Uterus (tissue), 4 donors: ENCODE data around the gene GOLPH3L. TPM values are rescaled to one million over a fixed set of nuclear protein-coding genes. Genes with fewer than 3 reads are reported as not detected.

ENCODE experiments used
- DNase-seq, 2 donors: peaks; one replicate each; pipeline ENCODE4 v3.0.0-alpha.2; 2019 to 2020
- H3K27ac ChIP-seq, 2 donors: fragments of 200-600 bp; sonication (generic); 1 replicate in 1 of 2; 2 replicates in 1 of 2; pipeline ENCODE4 v1.5.1; 2016 to 2018
- H3K27me3 ChIP-seq, 2 donors: fragments of 200-600 bp; sonication (generic); one replicate each; pipeline ENCODE4 v1.5.1; 2018 to 2019; ENCODE audit warnings: control low read depth in 1 of 2
- H3K36me3 ChIP-seq, 2 donors: fragments of 200-600 bp; sonication (generic); one replicate each; pipeline ENCODE4 v1.5.1; 2019; ENCODE audit warnings: control low read depth in 1 of 2
- H3K4me1 ChIP-seq, 2 donors: fragments of 200-600 bp; sonication (generic); one replicate each; pipeline ENCODE4 v1.5.1; 2018 to 2019; ENCODE audit warnings: control low read depth in 1 of 2
- H3K4me3 ChIP-seq, 2 donors: fragments of 200-600 bp; sonication (generic); 1 replicate in 1 of 2; 2 replicates in 1 of 2; pipeline ENCODE4 v1.5.1; 2018 to 2019; ENCODE audit warnings: mild to moderate bottlenecking in 1 of 2
- H3K9me3 ChIP-seq, 2 donors: fragments of 200-600 bp; sonication (generic); one replicate each; pipeline ENCODE4 v1.5.1; 2019; ENCODE audit warnings: control low read depth in 1 of 2
- POLR2A ChIP-seq, 2 donors: fragments of 450-650 bp; IDR thresholded peaks; one replicate each; pipeline ENCODE4 v1.6.1; 2016; ENCODE audit warnings: antibody characterized with exemption in 2 of 2, mild to moderate bottlenecking in 1 of 2, moderate library complexity in 1 of 2
- intact Hi-C: fragments of 100-400 bp; cut with DNase I; formaldehyde crosslinking; loops from one replicate; pipeline ENCODE4 v1.15.1; 2023; ENCODE audit warnings: low total_unique reads
- total RNA-seq, 4 donors: library from RNA; depleted of rRNA in 3 of 4; stranded (reverse); fragments of >200 nt in 3 of 4; gene quantifications; one replicate each; pipeline versions ENCODE4 v1.1.0 to v1.2.4, GENCODE V29; 2014 to 2023
- TF ChIP-seq, protein P1 (sequence below), 4 experiments: fragments of 200-600 bp in 2 of 4; fragments of 450-650 bp in 2 of 4; sonication (generic) in 2 of 4; IDR thresholded peaks; one replicate each; pipeline ENCODE4 v1.5.1; 2016 to 2019; ENCODE audit warnings: antibody characterized with exemption in 4 of 4, mild to moderate bottlenecking in 2 of 4, moderate library complexity in 1 of 4
- donor health status: DM: yes; HTN: yes; CAD: no.

The GOLPH3L gene
- total RNA-seq, 4 donors from 2014 or later, result 10.6 to 31.5 (median 21.3) TPM

- H3K27me3 ChIP-seq, result no peaks in the 10 kb centered on the region
- H3K36me3 ChIP-seq, result no peaks in the 10 kb centered on the region
- peak; percentile 52 to 68 for DNase-seq
- peak overlapping the region; percentile 45 to 80 for H3K27ac ChIP-seq
- TF ChIP-seq, protein P1, sequence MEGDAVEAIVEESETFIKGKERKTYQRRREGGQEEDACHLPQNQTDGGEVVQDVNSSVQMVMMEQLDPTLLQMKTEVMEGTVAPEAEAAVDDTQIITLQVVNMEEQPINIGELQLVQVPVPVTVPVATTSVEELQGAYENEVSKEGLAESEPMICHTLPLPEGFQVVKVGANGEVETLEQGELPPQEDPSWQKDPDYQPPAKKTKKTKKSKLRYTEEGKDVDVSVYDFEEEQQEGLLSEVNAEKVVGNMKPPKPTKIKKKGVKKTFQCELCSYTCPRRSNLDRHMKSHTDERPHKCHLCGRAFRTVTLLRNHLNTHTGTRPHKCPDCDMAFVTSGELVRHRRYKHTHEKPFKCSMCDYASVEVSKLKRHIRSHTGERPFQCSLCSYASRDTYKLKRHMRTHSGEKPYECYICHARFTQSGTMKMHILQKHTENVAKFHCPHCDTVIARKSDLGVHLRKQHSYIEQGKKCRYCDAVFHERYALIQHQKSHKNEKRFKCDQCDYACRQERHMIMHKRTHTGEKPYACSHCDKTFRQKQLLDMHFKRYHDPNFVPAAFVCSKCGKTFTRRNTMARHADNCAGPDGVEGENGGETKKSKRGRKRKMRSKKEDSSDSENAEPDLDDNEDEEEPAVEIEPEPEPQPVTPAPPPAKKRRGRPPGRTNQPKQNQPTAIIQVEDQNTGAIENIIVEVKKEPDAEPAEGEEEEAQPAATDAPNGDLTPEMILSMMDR (IDR thresholded peaks at IDR 0.05), result peak; percentile 63 to 81 (median 68)
- no peak for TF ChIP-seq POLR2A (IDR thresholded peaks at IDR 0.05)
- intact Hi-C loops, result loop anchor here (5.0 kb wide), 1 partner anchor 59 kb away; no protein-coding TSS in a partner anchor
- no peaks in the 10 kb centered on the region for H3K9me3 ChIP-seq
- H3K4me3 ChIP-seq, result no peak overlapping the region
- peaks cover 0 to 9% of the 10 kb centered on the region in 2 donors for H3K4me1 ChIP-seq
These were observed 75.3 kb downstream of the GOLPH3L start for GRCh38 chr1:150621497-150622302.

DNA sequence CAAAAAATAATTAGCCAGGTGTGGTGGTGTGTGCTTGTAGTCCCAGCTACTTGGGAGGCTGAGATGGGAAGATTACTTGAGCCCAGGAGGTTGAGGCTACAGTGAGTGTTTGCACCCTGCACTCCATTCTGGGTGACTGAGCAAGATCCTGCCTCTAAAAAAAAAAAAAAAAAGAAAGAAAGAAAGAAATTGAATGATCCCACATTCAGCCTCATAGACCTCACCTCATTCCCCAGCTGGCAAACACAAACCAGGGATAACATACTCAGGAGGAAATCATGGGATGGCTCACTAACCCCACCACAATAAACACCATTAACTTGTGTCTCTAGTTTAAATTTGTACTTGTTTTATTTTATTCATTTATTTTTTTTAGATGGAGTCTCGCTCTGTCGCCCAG, 76.0 kb downstream of the GOLPH3L start:
- DNase-seq, result no peak
- Histone ChIP-seq H3K4me3 (no peak overlapping the region), H3K9me3 (no peaks in the 10 kb centered on the region), H3K27me3 (no peaks in the 10 kb centered on the region), H3K36me3 (no peaks in the 10 kb centered on the region), H3K27ac (peak overlapping the region; percentile 45 to 80), H3K4me1 (peaks cover 0 to 9% of the 10 kb centered on the region in 2 donors)
- intact Hi-C loops, result loop anchor here (5.0 kb wide), 1 partner anchor 59 kb away; no protein-coding TSS in a partner anchor
- TF ChIP-seq, protein P1 (IDR thresholded peaks at IDR 0.05), result no peak
- TF ChIP-seq POLR2A (IDR thresholded peaks at IDR 0.05), result no peak

- DNase-seq, result no peak
- H3K4me1 ChIP-seq, result peaks cover 0 to 9% of the 10 kb centered on the region in 2 donors
- H3K27ac ChIP-seq, result peak overlapping the region; percentile 45 to 80
- no peaks in the 10 kb centered on the region for H3K36me3 ChIP-seq
- H3K27me3 ChIP-seq, result no peaks in the 10 kb centered on the region
- no peaks in the 10 kb centered on the region for H3K9me3 ChIP-seq
- TF ChIP-seq POLR2A (IDR thresholded peaks at IDR 0.05), result no peak
- TF ChIP-seq, protein P1 (IDR thresholded peaks at IDR 0.05), result peak in 2 of 4 experiments; percentile 12 to 14
- intact Hi-C loops, result loop anchor here (5.0 kb wide), 1 partner anchor 58 kb away; no protein-coding TSS in a partner anchor
- no peak overlapping the region for H3K4me3 ChIP-seq
These were observed 77.1 kb downstream of the GOLPH3L start for GRCh38 chr1:150619576-150620509.

DNA sequence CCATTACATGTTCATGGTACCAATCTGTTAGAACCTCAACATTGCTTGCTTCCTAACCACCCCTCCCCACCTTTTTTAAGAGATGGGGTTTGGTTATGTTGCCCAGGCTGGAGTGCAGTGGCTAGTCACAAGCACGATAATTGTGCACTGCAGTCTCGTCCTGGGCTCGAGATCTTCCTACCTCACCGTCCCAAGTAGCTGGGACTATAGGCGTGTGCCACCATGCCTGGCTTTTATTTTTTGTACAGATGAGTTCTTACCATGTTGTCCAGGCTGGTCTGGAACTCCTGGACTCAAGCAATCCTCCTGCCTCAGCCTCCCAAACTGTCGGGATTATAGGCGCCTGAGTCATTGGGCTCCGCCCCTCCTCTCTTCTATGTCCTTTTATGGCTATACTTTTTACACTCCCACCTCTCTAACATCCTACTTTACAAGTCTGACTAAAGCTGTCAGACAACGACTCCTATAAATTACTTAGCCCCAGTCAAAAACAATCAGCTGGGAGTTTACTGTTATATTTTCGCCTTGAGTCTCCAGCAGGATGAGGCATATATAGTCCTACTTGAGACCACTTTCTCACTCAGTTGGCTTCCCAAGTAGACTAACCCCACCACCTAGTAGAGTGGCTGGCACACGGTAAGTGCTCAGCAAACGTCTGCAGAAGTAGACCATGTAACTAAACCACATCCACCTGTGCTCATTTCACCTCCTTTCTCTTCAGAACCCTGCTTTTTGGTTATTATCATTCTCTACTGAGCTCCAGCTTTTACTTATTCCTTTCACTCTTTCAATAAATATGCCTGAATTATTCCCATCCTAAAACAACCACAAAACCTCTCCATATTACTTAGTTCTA, 81.4 kb downstream of the GOLPH3L start:
- intact Hi-C loops, result no loop called here
- peaks cover 0 to 13% of the 10 kb centered on the region in 2 donors for H3K4me1 ChIP-seq

More for the DNA sequence above, 81.4 kb downstream of the GOLPH3L start:
- no peaks in the 10 kb centered on the region for H3K36me3 ChIP-seq
- no peak for DNase-seq
- TF ChIP-seq, protein P1 (IDR thresholded peaks at IDR 0.05), result no peak
- no peak for TF ChIP-seq POLR2A (IDR thresholded peaks at IDR 0.05)
- no peak overlapping the region for H3K4me3 ChIP-seq
- H3K27me3 ChIP-seq, result no peaks in the 10 kb centered on the region
- H3K9me3 ChIP-seq, result no peaks in the 10 kb centered on the region
- H3K27ac ChIP-seq, result no peak overlapping the region
